GM18867 (cell line): Measurements from ENCODE around the gene PLEKHM2.

Experiments
- ATAC-seq: cut with Tn5 transposase; IDR thresholded peaks from one replicate; pipeline ENCODE4 v1.9.1; 2021; ENCODE audit warnings: mild to moderate bottlenecking, moderate library complexity; ENCODE audit not compliant: unreplicated experiment

The PLEKHM2 gene

DNA sequence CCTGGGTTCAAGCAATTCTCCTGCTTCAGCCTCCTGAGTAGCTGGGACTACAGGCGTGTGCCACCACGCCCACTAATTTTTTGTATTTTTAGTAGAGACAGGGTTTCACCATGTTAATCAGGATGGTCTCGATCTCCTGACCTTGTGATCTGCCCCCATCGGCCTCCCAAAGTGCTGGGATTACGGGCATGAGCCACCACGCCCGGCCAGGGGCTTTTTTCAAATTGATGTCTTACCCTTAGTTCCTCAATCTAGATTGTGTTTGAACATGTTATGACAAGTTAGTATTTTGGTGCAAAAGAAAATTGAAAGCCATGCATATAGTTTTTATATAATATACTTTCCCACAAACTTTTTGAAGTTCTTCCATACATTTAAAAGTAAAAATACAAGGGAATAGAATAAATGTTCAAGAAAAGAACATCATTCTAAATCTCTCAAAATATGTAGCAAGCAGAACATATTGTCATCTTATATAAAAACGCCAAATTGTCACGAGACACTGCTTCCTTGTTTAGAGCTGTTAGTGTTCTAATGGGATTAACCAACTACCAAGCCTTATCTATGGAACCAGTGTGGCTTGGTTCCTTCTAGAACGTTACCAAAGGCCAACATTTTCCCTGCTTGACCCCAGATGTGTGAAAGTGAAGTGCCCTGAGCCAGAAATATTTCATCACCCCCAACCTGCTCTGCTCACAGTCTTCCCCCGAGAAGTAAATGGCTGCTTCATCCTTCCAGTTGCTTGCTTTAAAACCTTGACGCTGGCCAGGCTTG lies 9.5 kb upstream of the PLEKHM2 start:
- no peak for ATAC-seq

DNA sequence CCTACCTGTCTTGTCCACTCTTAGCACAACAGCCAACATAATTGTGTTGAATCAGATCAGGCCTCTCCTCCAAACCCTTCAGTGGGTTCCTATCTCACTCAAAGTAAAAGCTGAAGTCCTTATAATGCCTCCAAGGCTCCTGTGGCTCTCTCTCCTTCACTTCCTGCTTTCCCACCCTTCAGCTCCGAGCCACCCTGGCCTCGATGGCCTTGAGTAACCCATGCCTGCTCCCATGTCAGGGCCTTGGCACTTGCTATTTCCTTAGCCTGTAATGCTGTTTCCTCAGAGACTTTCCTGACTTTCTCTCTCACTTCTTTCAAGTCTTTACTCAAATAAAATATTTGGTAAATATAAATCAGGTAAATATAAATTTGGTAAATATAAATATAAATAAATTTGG lies 8.1 kb upstream of the PLEKHM2 start:
- no peak for ATAC-seq

DNA sequence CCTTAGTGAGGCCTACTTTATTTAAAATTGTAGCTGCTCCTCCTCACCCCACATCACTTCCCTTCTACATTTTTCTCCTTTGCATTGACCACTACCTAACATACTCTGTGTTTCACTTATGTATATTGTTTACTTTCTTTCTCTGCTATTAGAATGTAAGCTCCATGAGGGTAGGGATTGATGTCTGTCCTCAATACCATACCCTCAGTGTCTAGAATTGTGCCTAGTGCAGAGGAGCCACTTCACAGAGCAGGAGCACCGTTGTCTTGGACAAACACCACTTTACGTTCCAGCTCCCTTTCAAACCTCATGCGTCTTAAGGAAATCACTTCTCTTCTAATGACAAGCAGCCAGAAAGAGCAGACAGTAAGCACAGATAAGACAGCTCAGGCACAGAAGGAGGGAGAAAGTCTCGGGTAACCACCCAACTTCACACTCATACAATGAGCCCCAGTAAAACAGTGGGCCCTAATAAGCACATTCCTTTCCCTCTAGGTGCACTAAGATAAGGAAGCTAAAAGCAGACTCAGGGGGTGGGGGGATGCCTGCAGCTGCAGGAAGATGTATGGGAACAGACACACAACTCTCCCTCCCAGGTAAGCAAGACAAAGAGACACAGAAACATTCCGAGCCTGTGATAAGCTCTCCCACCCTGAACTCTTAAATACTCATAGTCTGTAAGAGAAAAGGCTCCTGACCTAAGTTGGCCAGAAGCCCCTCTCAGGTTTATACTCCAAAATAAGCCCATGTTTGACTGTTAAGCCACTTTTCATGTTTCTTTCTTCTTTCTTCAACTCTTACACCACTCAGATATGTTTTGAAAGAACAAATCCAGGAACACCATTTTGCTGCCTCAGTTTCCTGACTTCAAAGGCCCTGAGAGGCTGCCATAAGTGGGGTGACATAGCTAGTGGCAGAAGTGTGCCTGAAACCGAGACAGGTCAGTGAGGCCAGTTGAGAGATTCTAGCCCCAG lies 7.1 kb upstream of the PLEKHM2 start:
- ATAC-seq: no peak

DNA sequence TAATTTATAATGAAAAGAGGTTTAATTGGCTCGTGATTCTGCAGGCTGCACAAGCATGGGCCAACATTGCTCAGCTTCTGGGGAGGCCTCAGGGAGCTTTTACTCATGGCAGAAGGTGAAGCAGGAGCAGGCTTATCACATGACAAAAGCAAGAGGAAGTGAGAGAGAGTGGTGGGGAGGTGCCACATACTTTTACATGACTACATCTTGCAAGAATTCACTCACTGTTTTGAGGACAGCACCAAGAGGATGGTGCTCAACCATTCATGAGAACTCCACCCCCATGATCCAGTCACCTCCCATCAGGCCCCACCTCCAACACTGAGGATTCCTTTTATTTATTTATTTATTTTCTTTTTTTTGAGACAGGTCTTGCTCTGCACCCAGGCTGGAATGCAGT lies 5.5 kb upstream of the PLEKHM2 start:
- ATAC-seq: no peak

DNA sequence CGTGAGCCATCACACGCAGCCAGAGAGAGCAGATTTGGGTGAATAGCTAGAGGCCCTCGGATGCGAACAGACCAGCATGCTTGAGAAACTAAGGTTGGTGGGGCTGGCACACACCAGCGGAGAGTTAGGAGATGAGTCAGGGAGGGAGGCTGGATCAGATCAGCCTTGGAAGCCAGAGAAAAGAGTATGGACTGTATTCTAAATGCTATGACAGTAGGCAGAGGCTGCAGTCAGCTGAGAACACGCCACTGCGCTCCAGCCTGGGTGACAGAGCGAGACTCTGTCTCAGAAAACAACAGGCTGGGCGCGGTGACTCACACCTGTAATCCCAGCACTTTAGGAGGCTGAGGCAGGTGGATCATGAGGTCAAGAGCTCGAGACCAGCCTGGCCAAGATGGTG lies 4.0 kb upstream of the PLEKHM2 start:
- ATAC-seq: no peak

DNA sequence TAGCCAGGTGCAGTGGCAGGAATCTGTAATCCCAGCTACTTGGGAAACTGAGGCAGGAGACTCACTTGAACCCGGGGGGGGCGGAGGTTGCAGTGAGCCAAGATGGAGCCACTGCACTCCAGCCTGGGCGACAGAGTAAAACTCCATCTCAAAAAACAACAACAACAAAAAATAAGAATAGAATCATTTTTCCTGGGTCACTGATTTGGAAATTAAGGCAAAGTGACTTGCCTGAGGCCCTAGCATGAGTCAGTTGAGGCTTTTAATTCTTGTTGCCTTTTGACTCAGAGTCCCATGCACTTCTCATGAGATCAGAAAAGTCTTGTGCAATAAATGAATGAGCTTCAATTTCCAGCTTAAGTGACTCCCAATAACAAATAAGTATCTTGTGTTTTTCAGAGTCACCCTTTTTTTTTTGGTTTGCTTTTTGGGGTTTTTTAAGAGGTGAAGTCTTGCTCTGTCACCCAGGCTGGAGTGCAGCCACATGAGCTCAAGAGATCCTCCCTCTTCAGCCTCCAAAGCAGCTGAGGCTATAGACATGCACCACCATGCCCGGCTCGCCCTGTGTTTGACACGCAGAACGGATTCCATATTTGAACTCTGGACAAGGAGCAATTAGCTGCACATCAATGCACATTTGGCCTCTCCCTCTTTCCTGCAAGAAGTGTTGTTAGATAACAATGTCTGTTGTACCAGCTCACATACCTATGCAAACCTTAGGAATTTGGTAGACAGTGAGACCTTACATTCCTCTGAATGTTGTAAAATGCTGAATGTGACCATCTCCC lies 3.4 kb upstream of the PLEKHM2 start:
- ATAC-seq: no peak

DNA sequence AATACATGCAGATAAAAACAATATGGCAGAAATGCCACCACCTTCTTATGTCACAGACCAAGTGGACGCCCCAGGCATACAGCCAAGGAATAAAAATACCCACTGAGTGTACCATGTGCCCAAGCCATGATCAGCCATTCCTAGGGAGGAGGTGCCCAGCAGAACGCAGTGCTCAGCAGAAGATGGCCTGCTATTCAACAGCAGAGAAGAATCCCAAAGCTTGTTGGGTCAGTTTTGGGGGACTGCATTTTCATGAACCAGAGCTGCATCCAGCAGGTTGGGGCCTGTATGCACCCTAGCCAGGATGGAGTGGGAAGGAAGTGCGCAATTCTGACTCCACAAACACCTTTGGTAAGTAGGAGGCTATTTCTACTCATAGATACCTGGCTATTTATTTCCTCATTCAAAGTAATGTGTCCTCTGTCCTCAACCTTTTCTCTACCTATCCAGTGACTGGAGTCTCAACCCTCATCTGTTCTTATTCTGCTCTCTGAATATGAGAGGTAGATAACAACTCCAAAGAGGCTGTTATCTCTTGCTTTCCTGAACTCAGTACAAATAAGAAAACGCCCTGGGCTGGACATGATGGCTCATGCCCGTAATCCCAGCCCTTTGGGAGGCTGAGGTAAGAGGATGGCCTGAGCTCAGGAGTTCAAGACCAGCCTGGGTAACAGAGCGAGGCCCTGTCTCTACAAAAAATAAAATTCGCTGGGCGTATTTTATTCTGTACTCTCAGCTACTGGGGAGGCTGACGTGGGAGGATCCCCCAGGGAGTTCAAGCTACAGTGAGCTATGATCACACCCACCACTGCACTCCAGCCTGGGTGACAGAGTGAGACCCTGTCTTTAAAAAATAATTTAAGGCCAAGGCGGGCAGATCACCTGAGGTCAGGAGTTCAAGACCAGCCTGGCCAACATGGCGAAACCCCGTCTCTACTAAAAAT lies 2.5 kb upstream of the PLEKHM2 start:
- no peak for ATAC-seq

DNA sequence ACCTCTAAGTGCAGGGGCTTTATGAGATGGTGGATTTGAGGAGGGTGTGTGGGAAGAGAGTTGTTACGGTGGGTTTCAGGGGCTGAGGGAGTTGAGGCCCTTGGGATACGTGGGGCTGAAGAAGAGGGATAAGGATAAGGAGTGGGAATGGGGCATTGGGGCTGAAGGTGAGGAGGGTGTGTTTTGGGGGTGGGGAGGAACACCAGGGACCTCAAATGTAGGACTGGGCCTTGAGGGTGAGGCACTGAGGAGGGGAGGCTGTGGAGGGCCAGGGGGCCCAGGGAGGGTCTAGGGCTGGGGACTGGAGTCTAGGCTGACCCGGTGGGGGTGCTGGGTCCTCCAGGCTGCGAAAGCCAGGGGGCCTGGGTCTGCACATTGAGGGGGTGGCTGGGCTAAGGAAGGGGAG lies 1.2 kb upstream of the PLEKHM2 start:
- no peak for ATAC-seq

DNA sequence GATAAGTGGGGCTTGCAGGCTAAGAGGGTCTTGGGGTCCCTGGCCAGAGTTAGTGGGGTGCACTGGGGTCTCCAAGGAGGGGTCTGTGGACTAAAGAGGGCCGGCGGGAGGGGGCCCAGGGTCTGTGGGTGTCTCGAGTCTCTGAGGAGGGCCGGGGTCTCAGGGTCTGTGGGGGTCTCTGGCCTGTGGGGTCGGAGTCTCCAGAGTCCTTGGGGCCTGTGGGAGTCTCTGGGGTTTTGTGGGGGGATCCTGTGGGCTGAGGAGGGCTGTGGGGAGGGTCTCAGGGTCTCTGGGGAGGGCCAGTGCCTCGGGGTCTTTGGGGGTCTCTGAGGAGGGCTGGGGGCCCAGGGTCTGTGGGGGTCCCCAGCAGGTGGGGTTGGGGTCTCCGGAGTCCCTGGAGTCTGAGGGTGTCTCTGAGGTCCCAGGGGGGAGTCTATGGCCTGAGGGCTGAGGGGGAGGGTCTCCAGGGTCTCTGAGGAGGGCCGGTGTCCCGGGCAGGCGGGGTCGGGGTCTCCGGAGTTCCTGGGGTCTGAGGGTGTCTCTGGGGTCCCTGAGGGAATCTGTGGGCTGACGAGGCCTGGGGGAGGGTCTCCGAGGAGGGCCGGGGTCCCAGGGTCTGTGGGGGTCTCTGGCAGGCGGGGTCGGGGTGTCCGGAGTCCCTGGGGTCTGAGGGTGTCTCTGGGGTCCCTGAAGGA lies 628 bp upstream of the PLEKHM2 start:
- no peak for ATAC-seq

DNA sequence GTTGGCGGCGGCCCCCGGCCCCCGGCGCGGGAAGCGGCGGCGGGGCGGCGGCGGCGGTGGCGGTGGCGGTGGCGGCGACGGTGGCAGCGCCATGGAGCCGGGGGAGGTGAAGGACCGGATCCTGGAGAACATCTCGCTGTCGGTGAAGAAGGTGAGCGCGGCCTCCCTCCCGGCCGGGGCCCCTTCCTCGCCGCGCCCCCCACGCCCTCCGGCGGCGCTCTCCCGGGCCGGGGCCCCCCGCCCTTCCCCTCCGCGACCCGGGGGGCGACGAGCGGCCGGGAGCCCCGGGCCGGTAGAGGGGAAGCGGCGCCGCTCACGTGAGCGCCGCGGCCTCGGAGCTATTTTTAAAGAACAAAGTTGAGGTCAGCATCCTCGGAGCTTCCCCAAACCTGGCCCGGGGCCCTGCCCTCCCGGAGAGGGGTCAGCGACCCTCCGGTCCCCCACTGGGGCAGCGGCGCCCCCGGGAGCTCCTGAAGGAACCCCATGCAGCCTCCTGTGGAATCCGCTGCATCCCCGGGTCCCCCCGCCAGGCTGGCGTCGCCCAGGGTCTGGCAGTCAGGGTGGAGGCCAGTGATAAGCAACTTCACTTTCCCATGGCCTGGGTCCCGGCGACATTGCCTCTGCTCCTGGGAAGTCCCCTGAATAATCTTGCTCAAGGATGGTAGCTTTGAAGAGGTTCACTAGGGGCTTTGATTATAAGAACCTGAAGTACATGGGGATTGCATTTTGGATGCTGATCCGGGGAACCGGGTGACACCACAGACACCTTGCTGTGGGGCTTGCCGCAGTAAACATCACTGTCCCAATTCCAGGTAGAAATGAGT lies 560 bp downstream of the PLEKHM2 start:
- ATAC-seq: peak; percentile 24

DNA sequence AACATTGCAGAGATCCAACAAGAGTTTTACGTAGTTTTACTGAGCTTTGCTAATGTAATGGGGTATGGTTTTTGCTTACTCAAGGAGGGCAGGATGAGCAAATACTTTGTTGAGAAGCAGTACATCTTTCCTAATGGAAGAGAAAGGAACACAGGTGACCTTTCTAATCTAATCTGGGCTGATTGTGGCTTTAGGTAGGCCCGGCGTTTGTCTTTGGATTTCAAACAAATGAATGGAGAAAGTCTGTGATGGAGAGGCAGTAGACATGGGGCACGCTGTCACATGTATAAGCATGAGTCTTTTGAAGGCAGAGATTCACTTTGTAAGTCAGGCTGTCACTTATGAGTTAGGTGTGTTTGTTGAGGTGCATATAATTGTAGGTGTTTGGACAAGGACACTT lies 1.7 kb downstream of the PLEKHM2 start:
- no peak for ATAC-seq

DNA sequence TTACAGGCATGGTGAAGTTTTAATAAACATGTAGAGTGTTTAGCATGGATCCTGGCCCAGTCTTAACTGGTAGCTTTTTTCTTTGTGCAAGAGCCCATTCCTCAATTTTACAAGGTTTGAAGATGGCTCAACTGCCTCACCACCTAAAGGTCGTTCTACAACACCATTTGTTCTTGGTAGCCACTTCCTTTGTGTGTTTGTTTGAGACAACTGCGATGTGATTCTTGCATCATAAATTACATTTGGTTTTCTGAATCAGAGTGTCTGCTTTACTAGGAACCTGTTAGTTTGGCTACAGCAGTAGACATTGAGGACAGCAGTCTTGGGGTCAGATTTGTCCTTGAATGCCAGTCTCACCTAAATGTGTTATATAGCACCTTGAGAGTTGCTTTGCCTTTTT lies 3.3 kb downstream of the PLEKHM2 start:
- no peak for ATAC-seq

DNA sequence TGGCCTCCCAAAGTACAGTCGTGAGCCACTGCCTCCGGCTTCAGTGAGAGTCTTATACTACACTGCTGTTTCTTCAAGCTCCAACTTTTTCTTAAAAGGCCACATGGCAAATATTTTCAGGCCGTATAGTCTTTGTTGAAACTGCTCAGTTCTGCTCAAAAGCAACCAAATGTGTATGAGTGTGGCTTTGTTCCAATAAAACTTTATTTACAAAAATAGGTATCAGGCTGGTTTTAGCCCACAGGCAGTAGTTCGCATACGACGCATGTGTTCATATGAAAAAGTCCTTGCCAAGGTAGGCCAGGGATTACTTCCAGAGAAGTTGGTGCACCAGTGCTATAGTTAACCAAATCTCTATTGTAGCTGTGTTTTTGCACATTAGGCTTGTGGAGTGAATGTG lies 6.2 kb downstream of the PLEKHM2 start:
- ATAC-seq: no peak

DNA sequence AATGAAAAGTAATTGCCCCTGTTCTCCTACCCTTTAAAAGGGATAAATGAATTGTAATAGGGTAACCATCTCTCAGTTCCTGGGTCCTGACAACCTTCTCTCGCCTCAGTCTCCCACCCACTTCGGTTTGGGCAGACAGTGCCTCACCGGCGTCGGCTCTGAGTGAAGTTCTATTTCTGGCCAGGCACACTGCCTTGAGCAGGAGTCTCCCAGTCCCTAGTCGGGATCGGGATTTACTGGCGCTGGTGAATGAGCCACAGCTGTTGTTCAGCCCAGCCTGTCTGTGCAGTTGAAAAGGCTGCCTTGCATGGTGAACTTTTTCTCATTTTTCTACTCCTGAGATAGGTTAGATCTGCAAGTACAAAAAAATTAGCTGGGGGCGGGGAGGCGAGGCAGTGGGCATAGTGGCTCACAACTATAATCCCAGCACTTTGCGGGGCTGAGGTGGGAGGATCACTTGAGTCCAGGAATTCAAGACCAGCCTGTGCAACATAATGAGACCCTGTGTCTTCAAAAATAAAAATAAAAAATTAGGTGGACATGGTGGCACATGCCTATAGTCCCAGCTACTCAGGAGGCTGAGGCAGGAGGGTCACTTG lies 7.4 kb downstream of the PLEKHM2 start:
- ATAC-seq: no peak

DNA sequence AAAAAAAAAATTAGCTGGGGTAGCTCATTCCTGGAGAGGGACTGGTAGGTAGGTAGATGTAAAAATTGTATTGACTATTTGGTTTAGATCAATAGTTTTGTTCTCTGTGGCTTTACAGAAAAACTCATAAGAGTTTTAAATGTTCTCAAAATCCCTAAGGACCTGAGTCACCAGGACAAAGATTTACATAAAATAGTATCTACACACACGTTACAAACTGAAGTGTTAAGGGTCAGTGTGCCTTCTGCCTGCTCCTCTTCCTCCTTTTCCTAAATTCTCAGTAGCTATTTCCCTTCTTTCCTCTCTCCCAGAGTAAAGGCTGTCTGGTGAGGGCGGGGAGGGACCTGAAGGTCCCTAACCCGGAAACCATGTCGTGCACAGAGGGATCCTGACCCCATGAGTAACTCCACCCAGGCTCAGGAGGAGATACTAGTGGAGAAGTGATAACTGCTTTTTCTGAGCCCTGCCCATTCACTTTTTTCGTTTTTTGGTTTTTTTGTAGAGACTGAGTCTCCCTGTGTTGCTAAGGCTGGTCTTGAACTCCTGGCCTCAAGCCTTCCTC lies 8.1 kb downstream of the PLEKHM2 start:
- ATAC-seq: no peak

DNA sequence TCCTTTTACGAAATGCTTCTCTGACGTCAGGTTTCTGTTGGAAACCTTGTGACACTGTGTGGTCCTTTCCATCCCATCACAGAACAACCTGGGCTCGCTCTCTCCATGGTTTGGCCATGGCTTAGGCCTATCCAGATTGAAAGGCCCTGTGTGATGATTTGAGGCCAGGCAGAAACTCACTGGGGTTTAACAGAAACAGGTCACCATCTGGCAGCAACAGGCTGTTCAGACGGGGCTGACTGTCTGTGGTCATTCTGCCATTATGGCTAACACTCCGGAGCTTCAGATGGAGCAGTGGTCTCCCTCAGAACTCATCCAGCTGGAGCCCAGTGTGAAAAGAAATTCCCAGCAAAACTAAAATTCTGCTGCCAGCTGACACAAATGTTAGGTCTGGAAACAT lies 9.3 kb downstream of the PLEKHM2 start:
- ATAC-seq: no peak

DNA sequence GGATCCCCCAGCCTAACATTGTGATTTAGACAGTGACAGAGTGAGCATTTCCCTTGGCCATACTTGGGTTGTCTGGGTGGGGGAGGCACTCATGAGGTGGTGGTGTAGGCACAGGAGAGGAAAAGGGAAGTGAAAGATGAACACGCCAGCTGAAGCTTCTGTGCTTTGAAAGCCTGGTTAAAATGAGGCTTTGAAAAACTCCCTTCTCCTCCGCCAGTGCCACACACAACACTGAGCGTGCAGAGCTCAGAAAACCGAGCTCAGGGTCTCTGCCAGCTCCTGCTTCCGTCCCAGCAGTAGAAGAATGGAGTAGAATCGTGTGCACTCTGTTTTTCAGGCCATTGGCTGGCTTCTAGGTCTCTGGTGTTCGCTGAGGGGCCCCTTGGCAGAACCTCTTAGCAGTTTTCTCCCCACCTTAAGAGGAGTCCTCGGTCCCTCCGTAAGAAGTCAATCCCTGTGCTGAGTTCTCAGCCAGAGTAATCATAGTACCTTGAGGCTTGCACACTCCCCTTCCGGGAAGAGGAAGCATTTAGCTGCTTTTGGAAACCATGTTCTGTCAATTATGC lies 12.9 kb downstream of the PLEKHM2 start:
- peak; percentile 92 for ATAC-seq

DNA sequence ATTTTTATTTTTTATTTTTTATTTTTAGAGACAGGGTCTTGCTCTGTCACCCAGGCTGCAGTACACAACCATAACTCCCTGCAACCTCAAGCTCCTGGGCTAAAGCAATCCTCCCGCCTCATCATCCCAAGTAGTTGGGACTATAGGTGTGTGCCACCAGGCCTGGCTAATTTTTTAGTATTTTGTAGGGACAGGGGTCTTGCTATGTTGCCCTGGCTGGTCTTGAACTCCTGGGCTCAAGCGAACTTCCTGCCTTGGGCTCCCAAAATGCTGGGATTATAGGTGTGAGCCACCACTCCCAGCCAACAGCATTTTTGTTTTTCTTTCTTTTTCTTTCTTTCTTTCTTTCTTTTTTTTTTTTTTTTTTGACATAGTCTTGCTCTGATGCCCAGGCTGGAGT lies 14.1 kb downstream of the PLEKHM2 start:
- ATAC-seq: no peak
